ENCODE results near the gene TTF2. TPM values are rescaled to one million over a fixed set of nuclear protein-coding genes. Genes with fewer than 3 reads are reported as not detected.
A peak's percentile ranks its signal among the peaks of the same experiment; 100 is the strongest.

Gene TTF2
- total RNA-seq, 1 experiment from 2014 or later: 29.5 TPM

DNA sequence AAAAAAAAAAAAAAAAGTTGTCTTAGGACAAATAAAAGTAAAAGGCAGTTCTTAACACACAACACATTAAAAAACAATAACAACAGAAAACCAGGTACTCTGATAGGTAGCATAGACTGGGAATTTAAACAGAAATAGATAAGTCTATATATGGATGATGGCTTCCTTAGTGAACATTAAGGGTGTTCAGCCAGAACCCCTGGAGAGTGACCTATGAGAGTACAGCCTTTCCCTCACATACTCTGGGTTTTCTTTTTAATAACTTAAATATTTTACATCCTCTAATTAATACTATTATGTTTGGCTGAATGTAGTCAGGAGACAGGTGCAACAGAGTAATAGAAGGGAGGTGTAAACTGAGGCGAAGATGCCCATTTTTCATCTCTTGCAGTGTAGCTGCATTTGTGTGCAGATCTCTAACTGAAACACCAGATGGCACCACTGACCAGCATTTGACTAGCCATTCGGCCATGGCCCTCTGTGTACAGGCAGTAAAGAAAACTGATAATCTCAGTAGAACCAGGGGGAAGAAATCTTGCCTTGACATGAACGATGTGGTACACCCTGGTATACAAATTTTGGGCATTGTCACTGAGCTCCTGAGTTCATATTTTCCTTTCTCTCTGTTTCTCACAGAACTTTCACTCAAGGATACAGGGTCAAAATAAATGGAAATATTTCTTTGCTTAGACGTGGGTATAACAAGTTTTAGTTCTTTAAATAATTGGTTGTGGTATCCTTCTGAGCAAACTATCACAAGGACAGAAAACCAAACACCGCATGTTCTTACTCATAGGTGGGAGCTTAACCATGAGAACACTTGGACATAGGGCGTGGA is 7.6 kb downstream of the TTF2 start:
- H3K4me3 ChIP-seq (ENCODE audit: low read length): no peak overlapping the region
- no peak overlapping the region for H3K9ac ChIP-seq (ENCODE audit: low read length)
- no peak overlapping the region for H3K27ac ChIP-seq (ENCODE audit: low read length)
- H3K36me3 ChIP-seq (ENCODE audit: insufficient read depth, low read length): peaks cover 52% of the 10 kb centered on the region
- peaks cover 11% of the 10 kb centered on the region for H3K4me1 ChIP-seq (ENCODE audit: low read length)
- no peaks in the 10 kb centered on the region for H3K9me3 ChIP-seq (ENCODE audit: low read length)
- DNase-seq: peak; percentile 72
- H3K27me3 ChIP-seq (ENCODE audit: low read length): no peaks in the 10 kb centered on the region
- H2AFZ ChIP-seq (ENCODE audit: low read length): no peak overlapping the region
- peaks cover 72% of the 10 kb centered on the region for H3K79me2 ChIP-seq (ENCODE audit: low read length)
- no peaks in the 10 kb centered on the region for H3K9me2 ChIP-seq (replicated peaks; ENCODE audit: insufficient read depth, low read length)
- no peaks in the 10 kb centered on the region for H4K20me1 ChIP-seq (ENCODE audit: insufficient read depth, low read depth, low read length)
- no peak overlapping the region for H3K4me2 ChIP-seq (ENCODE audit: low read depth, low read length, poor library complexity, severe bottlenecking)

- Histone ChIP-seq H3K9me2 (replicated peaks; ENCODE audit: insufficient read depth, low read length) (no peaks in the 10 kb centered on the region), H3K36me3 (ENCODE audit: insufficient read depth, low read length) (peaks cover 52% of the 10 kb centered on the region), H3K4me2 (ENCODE audit: low read depth, low read length, poor library complexity, severe bottlenecking) (no peak overlapping the region), H3K9me3 (ENCODE audit: low read length) (no peaks in the 10 kb centered on the region), H3K9ac (ENCODE audit: low read length) (no peak overlapping the region), H3K4me3 (ENCODE audit: low read length) (no peak overlapping the region), H4K20me1 (ENCODE audit: insufficient read depth, low read depth, low read length) (no peaks in the 10 kb centered on the region), H3K4me1 (ENCODE audit: low read length) (peaks cover 3% of the 10 kb centered on the region; the same call in 1 of the 2 replicates), H2AFZ (ENCODE audit: low read length) (no peak overlapping the region), H3K27ac (ENCODE audit: low read length) (no peak overlapping the region), H3K27me3 (ENCODE audit: low read length) (no peaks in the 10 kb centered on the region), H3K79me2 (ENCODE audit: low read length) (peaks cover 70% of the 10 kb centered on the region)
- no peak for DNase-seq
These were observed 8.5 kb downstream of the TTF2 start for GRCh38 chr1:117068580-117068979.

GRCh38 chr1:117069220-117069844 is 9.2 kb downstream of the TTF2 start:
- H3K4me2 ChIP-seq (ENCODE audit: low read depth, low read length, poor library complexity, severe bottlenecking): no peak overlapping the region
- no peak overlapping the region for H3K9ac ChIP-seq (ENCODE audit: low read length)
- H3K27me3 ChIP-seq (ENCODE audit: low read length): no peaks in the 10 kb centered on the region
- no peak overlapping the region for H2AFZ ChIP-seq (ENCODE audit: low read length)
- H3K4me1 ChIP-seq (ENCODE audit: low read length): no peaks in the 10 kb centered on the region
- no peaks in the 10 kb centered on the region for H3K9me3 ChIP-seq (ENCODE audit: low read length)
- no peak overlapping the region for H3K27ac ChIP-seq (ENCODE audit: low read length)
- no peak overlapping the region for H3K4me3 ChIP-seq (ENCODE audit: low read length)
- no peaks in the 10 kb centered on the region for H3K9me2 ChIP-seq (replicated peaks; ENCODE audit: insufficient read depth, low read length)
- H3K79me2 ChIP-seq (ENCODE audit: low read length): peaks cover 66% of the 10 kb centered on the region
- peak; percentile 50 for DNase-seq
- H3K36me3 ChIP-seq (ENCODE audit: insufficient read depth, low read length): peaks cover 55% of the 10 kb centered on the region
- no peaks in the 10 kb centered on the region for H4K20me1 ChIP-seq (ENCODE audit: insufficient read depth, low read depth, low read length)

DNA sequence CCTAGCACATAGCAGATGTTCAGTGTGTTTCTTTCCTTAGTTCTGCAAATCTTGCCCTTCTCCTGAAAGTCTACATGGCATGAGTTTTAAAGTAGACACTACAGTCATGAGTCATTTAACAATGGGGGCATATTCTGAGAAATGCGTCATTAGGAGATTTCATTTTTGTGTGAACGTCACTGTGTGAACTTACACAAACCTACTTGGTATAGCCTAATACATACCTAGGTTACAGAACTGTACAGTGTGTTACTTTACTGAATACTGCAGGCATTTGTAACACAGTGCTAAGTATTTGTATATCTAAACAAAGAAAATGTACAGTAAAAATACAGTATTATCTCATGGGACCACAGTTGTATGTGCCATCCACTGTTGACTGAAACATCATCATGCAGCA is 10.0 kb downstream of the TTF2 start:
- H3K36me3 ChIP-seq (ENCODE audit: insufficient read depth, low read length): peaks cover 58% of the 10 kb centered on the region

GRCh38 chr1:117076648-117077047 is 16.5 kb downstream of the TTF2 start:
- Histone ChIP-seq H3K36me3 (ENCODE audit: insufficient read depth, low read length) (peaks cover 82% of the 10 kb centered on the region), H3K27ac (ENCODE audit: low read length) (no peak overlapping the region)

More for the DNA sequence above, 10.0 kb downstream of the TTF2 start:
- Histone ChIP-seq H3K9me2 (replicated peaks; ENCODE audit: insufficient read depth, low read length) (no peaks in the 10 kb centered on the region), H3K27ac (ENCODE audit: low read length) (no peak overlapping the region), H2AFZ (ENCODE audit: low read length) (no peak overlapping the region), H3K4me1 (ENCODE audit: low read length) (no peaks in the 10 kb centered on the region), H3K4me3 (ENCODE audit: low read length) (no peak overlapping the region), H3K4me2 (ENCODE audit: low read depth, low read length, poor library complexity, severe bottlenecking) (no peak overlapping the region), H3K79me2 (ENCODE audit: low read length) (peaks cover 59% of the 10 kb centered on the region), H4K20me1 (ENCODE audit: insufficient read depth, low read depth, low read length) (no peaks in the 10 kb centered on the region), H3K9ac (ENCODE audit: low read length) (no peak overlapping the region), H3K27me3 (ENCODE audit: low read length) (no peaks in the 10 kb centered on the region), H3K9me3 (ENCODE audit: low read length) (no peaks in the 10 kb centered on the region)
- DNase-seq: no peak

DNA sequence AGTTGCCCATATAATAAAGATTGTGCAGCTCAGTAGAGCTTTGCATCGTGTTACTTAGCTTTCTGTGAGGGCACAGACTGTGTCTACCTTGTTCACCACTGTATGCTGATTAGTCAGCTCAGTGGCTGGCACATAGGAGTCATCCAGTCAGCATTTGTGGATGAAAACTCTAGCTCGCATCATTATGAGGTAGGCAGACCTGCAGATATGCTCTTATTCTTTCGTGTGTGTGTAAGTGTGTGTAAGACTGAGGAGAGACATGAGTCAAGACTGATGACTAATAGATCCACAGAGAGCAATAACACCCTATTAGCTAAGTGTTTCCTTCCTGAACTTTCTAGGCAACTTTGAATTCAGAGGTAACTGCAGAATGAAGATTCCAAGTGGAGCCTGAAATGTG is 17.1 kb downstream of the TTF2 start:
- H3K36me3 ChIP-seq (ENCODE audit: insufficient read depth, low read length): peaks cover 82% of the 10 kb centered on the region
- no peak overlapping the region for H3K9ac ChIP-seq (ENCODE audit: low read length)
- H3K4me1 ChIP-seq (ENCODE audit: low read length): no peaks in the 10 kb centered on the region
- no peak overlapping the region for H3K4me2 ChIP-seq (ENCODE audit: low read depth, low read length, poor library complexity, severe bottlenecking)
- no peak for DNase-seq
- no peaks in the 10 kb centered on the region for H3K27me3 ChIP-seq (ENCODE audit: low read length)
- no peaks in the 10 kb centered on the region for H3K9me2 ChIP-seq (replicated peaks; ENCODE audit: insufficient read depth, low read length)
- no peak overlapping the region for H2AFZ ChIP-seq (ENCODE audit: low read length)
- peaks cover 19% of the 10 kb centered on the region; the same call in 1 of the 2 replicates for H3K79me2 ChIP-seq (ENCODE audit: low read length)
- no peaks in the 10 kb centered on the region for H4K20me1 ChIP-seq (ENCODE audit: insufficient read depth, low read depth, low read length)
- no peak overlapping the region for H3K27ac ChIP-seq (ENCODE audit: low read length)
- no peak overlapping the region for H3K4me3 ChIP-seq (ENCODE audit: low read length)
- no peaks in the 10 kb centered on the region for H3K9me3 ChIP-seq (ENCODE audit: low read length)

More at GRCh38 chr1:117076648-117077047, 16.5 kb downstream of the TTF2 start:
- H4K20me1 ChIP-seq (ENCODE audit: insufficient read depth, low read depth, low read length): no peaks in the 10 kb centered on the region
- no peak overlapping the region for H3K4me2 ChIP-seq (ENCODE audit: low read depth, low read length, poor library complexity, severe bottlenecking)
- no peaks in the 10 kb centered on the region for H3K9me3 ChIP-seq (ENCODE audit: low read length)
- H2AFZ ChIP-seq (ENCODE audit: low read length): no peak overlapping the region
- H3K27me3 ChIP-seq (ENCODE audit: low read length): no peaks in the 10 kb centered on the region
- no peak for DNase-seq
- H3K9ac ChIP-seq (ENCODE audit: low read length): no peak overlapping the region
- H3K9me2 ChIP-seq (replicated peaks; ENCODE audit: insufficient read depth, low read length): no peaks in the 10 kb centered on the region
- no peak overlapping the region for H3K4me3 ChIP-seq (ENCODE audit: low read length)
- no peaks in the 10 kb centered on the region for H3K4me1 ChIP-seq (ENCODE audit: low read length)
- peaks cover 24% of the 10 kb centered on the region for H3K79me2 ChIP-seq (ENCODE audit: low read length)

DNA sequence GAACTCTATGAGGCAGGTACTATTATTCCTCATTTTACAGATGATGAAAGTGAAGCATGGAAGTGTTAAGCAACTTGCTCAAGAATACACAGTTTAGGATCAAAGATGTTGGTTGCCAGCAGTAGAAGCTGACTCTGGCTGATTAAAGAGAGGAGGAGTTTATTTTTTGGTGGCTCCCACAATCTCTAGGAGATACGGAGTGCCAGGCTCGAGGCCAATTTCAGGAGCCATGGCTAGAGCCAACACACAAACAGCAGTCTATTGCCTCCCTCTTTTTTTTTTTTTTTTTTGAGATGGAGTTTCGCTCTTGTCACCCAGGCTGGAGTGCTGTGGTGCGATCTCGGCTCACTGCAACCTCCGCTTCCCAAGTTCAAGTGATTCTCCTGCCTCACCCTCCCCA is 19.6 kb downstream of the TTF2 start:
- H2AFZ ChIP-seq (ENCODE audit: low read length): no peak overlapping the region
- H3K4me1 ChIP-seq (ENCODE audit: low read length): no peaks in the 10 kb centered on the region
- H3K79me2 ChIP-seq (ENCODE audit: low read length): 0 out of 2 replicates have a peak, but pooled peaks cover 9% of the 10 kb centered on the region
- no peak overlapping the region for H3K4me2 ChIP-seq (ENCODE audit: low read depth, low read length, poor library complexity, severe bottlenecking)
- H3K27ac ChIP-seq (ENCODE audit: low read length): no peak overlapping the region
- H3K9ac ChIP-seq (ENCODE audit: low read length): no peak overlapping the region
- no peaks in the 10 kb centered on the region for H3K27me3 ChIP-seq (ENCODE audit: low read length)
- no peak overlapping the region for H3K4me3 ChIP-seq (ENCODE audit: low read length)
- H3K9me2 ChIP-seq (replicated peaks; ENCODE audit: insufficient read depth, low read length): no peaks in the 10 kb centered on the region
- peaks cover 77% of the 10 kb centered on the region for H3K36me3 ChIP-seq (ENCODE audit: insufficient read depth, low read length)
- no peaks in the 10 kb centered on the region for H4K20me1 ChIP-seq (ENCODE audit: insufficient read depth, low read depth, low read length)
- no peak for DNase-seq
- H3K9me3 ChIP-seq (ENCODE audit: low read length): no peaks in the 10 kb centered on the region

DNA sequence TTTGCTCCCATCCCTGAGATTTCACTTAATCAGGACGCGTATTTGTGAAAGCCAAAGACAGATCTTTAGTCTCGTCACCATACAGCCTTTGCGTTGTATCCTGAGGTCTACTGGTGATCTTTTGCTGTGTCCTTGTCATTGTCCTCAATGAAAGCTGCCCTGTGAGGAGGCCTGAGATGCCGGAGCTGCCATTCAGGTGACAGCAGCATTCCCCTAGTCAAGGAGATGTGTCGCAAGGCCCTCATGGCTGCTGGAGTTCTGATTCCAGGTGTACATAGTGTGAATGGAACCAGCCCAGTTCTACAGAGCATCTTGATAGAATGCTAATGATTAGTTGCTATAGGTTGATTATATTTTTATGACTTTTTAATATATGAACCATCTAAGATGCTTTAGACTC is 24.1 kb downstream of the TTF2 start:
- Histone ChIP-seq H3K4me1 (ENCODE audit: low read length) (peaks cover 6% of the 10 kb centered on the region), H2AFZ (ENCODE audit: low read length) (no peak overlapping the region), H3K9ac (ENCODE audit: low read length) (no peak overlapping the region), H3K27me3 (ENCODE audit: low read length) (no peaks in the 10 kb centered on the region), H3K4me3 (ENCODE audit: low read length) (no peak overlapping the region), H3K4me2 (ENCODE audit: low read depth, low read length, poor library complexity, severe bottlenecking) (no peak overlapping the region), H3K36me3 (ENCODE audit: insufficient read depth, low read length) (peaks cover 67% of the 10 kb centered on the region), H3K9me3 (ENCODE audit: low read length) (no peaks in the 10 kb centered on the region), H3K27ac (ENCODE audit: low read length) (no peak overlapping the region), H4K20me1 (ENCODE audit: insufficient read depth, low read depth, low read length) (no peaks in the 10 kb centered on the region), H3K9me2 (replicated peaks; ENCODE audit: insufficient read depth, low read length) (no peaks in the 10 kb centered on the region), H3K79me2 (ENCODE audit: low read length) (no peaks in the 10 kb centered on the region)
- DNase-seq: no peak

Data from Karpas-422 (cell line).